ENCODE data around the gene EFCAB14.
A peak's percentile ranks its signal among the peaks of the same experiment; 100 is the strongest.
"Not testable (repeated sequence)": the region's sequence is repeated elsewhere in the genome, so short reads cannot be mapped to it uniquely, and the experiment has no call there.

EFCAB14 gene

DNA sequence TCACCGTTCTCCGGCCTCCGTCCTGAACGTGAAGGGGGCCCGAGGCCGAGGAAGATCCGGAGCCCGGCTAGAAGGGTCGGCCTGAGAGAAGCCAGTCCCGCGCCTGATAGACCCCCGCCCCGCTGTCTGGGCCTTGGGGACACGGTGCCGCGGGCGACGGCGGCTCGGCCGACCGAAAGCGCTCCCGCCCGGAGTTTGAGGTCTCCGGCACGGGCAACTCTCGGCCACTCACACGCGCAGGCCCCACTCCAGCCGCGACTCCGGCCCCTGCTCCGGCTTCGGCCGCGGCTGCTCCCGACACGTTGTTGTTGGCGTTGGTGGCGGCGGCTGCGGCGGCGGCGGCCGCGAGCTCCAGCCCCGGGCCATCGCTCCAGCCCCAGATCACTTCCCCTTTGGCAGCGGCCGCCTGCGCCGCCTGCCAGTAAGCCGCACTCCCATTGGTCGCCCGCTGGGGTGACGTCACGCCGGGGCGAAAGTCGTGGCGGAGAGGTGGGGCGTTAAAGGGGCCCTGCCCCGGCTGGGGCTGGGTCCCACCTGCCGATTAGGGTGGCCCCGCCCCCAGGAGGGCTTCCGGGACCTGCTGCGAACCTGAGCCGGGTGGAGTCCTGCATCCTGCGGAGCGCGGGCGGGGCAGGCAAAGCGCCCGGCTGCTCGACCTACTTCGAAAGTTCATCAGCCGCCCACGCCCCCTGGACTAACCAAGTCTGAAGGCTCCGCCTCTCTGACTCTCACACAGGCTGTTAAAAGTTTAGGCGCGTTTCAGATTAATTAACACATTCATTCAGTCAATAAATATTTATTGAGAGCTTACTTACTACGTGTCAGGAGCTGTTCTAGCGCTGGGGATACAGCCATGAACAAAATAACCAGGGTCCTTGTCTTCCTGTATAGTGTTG is at the start of gene EFCAB14:
Gene EFCAB14, minus strand, starts transcription at position 388 of the 896 bp plus-strand sequence. CDS start 1,027 bp downstream, outside the sequence.
- peak; percentile 99 for DNase-seq (ENCODE audit: low read depth)

DNA sequence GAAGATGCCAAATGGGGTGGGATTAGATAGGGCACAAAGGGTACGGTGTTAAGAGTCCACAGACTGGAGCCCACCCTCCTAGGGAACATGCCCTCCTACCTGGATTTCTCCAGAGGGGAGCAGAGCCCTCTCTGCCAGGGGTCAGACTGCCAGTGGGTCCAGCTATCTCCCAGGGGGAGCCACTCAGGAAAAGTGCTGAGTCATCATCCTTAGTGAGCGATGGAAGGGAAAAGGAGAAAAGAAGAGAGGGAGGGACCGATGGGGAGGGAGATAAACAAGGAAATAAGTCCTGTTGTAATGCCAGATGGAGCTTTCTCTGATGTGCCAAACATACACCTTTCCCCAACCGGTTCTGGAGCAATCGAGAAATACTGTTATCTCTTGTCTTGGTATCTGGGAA is 49.5 kb upstream of the EFCAB14 start:
- DNase-seq (ENCODE audit: low read depth), result no peak

GRCh38 chr1:46767649-46768282 is 48.9 kb upstream of the EFCAB14 start:
- DNase-seq (ENCODE audit: low read depth), result no peak

GRCh38 chr1:46764402-46764801 is 45.5 kb upstream of the EFCAB14 start:
- no peak for DNase-seq (ENCODE audit: low read depth)

- DNase-seq (ENCODE audit: low read depth), result no peak
Measured at GRCh38 chr1:46761740-46762139, 42.8 kb upstream of the EFCAB14 start.

DNA sequence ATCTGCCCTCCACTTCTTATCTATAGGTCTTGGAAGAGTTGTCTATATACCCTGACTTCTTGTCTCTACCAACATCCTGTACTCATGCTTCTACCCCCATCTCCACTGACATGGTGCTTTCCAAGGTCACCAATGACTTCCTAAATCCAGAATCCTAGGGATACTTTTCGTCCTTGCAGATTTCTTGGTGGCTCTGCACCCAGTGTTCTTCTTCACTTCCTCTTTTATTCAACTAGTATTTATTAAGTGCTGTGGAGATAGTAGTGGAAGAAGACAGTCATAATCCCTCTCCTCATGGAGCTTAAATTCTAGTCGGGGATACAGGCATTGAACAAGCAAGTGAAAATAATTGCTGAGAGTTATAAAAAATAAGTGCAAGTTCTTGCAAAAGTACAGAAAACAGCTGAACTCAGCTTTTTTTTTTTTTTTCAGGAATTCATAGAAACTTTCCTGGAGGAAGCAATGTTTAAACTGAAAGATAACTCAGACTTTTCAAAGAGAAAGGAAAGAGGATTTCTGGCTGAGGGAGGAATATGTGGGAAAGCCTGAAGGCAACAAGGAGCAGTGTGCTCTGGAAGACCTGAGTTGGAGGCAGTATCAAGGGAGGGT is 41.7 kb upstream of the EFCAB14 start:
- DNase-seq (ENCODE audit: low read depth), result no peak

GRCh38 chr1:46757956-46758528 is 39.1 kb upstream of the EFCAB14 start:
- no peak for DNase-seq (ENCODE audit: low read depth)

- DNase-seq (ENCODE audit: low read depth), result no peak
Measured at GRCh38 chr1:46757247-46757955, 38.5 kb upstream of the EFCAB14 start.

GRCh38 chr1:46755121-46755520 is 36.2 kb upstream of the EFCAB14 start:
- no peak for DNase-seq (ENCODE audit: low read depth)

DNA sequence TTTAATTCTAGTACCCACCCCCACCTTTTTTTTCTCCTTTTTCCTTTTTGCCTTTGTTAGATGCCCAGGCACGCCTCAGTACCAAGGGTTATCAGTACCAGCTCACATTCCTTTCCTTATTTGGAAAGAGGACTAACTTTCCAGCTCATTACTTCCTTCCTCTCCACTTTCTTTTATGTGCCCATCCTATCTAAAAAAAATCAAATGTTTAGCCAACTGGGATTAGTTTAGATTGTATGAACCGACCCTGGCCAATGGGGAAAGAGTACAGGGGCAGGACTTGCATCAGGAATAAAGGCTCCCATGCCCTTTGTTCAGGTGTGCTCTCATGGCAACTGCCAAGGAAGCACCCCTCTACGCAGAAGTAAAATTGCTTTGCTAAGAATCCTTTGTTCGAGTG is 35.8 kb upstream of the EFCAB14 start:
- not testable (repeated sequence) for DNase-seq (ENCODE audit: low read depth)

GRCh38 chr1:46753985-46754384 is 35.1 kb upstream of the EFCAB14 start:
- no peak for DNase-seq (ENCODE audit: low read depth)

DNA sequence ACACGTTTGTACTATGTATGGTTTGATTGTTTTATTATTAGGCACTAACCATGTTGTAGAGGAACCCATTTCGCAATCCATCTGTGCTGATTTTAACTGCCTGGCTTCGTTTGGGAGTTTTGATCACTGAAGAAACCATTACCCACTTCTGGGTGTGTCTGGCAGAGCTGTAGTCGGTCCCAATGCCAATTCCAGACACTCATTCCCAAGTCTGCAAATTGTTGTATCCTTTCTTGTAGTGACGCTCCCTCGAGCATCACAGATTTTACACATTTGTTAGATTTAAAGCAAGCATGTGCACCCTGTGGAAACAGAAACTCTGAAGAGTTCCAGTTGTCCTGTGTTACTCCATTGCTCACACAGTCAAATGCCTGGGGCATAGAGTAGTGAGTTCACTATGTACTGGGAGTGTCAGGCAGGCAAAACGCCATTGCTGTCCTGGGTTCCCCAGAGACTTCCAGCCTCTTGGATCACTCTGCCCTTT is 31.0 kb upstream of the EFCAB14 start:
- no peak for DNase-seq (ENCODE audit: low read depth)

DNA sequence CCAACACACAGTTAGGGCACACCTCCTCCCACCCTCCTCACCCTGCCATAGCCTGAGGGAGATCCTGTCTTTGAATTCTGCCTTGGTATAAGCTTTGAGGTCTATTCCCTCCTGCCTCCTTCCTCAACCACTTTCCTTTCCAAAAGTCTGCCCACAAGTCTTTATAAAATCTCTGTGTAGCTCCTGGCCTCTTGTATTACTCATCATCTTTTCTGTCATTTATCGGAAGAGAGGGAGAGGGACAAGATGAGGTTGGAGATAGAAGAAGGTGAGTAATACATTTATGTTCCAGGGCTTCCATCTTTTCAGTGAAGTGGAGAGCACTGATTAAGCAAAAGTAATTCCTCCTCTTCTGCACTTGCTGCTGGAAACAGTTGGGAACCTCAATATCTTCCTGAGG is 30.5 kb upstream of the EFCAB14 start:
- no peak for DNase-seq (ENCODE audit: low read depth)

DNA sequence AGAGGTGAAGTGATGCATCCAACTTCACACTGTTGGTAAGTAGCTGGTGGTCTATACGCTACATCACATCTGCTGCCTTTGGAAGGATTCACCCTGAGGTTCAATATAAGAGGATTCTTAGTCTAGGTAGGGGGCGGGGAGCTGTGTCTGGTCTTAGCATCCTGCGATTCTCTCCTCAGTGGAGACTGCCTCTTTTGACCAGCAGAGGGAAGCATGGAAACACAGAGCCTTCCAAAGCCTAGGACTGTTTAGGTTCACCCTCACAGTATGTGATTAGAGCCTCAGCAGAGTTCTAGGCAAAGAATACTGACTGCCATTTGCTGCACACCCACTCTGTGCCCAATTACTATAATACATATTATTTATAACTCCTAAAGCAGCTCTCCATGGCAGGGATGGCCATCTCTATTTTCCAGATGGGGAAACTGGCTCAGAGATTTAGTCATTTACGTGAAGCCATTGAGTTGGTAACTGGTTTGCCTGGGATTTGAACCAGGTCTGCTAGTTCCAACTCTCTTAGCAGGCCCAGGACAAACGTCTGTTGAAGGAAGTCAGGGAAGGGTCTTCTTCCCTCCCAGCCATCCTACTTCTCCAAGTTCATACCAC is 28.9 kb upstream of the EFCAB14 start:
- no peak for DNase-seq (ENCODE audit: low read depth)

- no peak for DNase-seq (ENCODE audit: low read depth)
Measured at GRCh38 chr1:46742069-46742468, 23.2 kb upstream of the EFCAB14 start.

DNA sequence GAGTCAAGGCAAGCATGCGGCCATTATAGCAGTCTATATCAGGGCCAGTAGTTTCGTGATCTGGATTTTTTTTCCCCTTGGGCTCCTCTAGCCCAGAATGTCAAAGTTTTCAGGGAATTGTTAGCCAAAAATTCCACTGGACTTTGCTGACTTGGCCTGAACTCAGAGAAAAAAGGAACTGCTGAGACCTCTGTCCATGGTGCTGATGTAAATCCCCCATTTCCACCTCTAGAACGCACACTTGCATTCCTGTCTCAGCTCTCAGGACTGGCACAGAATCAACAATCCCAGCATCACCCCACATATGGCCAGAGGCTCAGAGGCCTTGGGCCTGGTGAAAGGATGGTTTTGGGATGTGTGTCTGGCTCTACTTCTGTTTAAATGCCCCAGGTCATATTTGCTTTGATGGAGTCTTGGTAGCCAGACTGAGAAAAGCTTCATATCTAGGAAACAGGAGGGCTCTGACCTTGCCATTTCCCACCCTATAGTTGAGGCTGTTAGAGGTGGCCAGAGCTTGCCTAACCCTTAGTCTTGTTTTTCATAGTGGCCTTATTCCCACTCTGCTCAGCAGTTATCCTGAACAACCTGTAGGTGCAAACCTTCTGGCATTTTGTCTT is 16.9 kb upstream of the EFCAB14 start:
- no peak for DNase-seq (ENCODE audit: low read depth)

- DNase-seq (ENCODE audit: low read depth), result not testable (repeated sequence)
Measured at GRCh38 chr1:46728327-46728873, 9.5 kb upstream of the EFCAB14 start.

DNA sequence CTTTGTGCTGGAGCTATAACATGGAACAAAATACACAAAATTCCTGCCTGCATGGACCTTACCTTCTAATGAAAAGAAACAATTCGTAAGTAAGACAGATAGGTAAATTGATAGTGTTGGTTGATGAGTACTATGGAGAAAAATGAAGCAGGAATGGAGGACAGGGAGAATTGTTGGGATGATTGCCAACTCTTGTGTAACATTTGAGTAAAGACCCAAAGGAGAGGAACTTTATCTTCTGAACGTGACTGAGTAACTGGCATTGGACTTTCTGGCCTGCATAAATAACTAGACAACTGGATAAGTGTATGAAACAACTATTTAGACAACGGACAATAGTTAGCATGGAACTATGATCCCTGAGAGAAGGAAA is 6.8 kb upstream of the EFCAB14 start:
- DNase-seq (ENCODE audit: low read depth), result no peak

GRCh38 chr1:46724991-46725735 is 6.2 kb upstream of the EFCAB14 start:
- peak; percentile 57 for DNase-seq (ENCODE audit: low read depth)

- no peak for DNase-seq (ENCODE audit: low read depth)
Measured at GRCh38 chr1:46723901-46724300, 5.0 kb upstream of the EFCAB14 start.

All from activated T-cell treated with anti-CD3 and anti-CD28 coated beads for 24 hours (primary cell).